ENCODE measurements around the gene SLC22A23.

Gene SLC22A23

DNA sequence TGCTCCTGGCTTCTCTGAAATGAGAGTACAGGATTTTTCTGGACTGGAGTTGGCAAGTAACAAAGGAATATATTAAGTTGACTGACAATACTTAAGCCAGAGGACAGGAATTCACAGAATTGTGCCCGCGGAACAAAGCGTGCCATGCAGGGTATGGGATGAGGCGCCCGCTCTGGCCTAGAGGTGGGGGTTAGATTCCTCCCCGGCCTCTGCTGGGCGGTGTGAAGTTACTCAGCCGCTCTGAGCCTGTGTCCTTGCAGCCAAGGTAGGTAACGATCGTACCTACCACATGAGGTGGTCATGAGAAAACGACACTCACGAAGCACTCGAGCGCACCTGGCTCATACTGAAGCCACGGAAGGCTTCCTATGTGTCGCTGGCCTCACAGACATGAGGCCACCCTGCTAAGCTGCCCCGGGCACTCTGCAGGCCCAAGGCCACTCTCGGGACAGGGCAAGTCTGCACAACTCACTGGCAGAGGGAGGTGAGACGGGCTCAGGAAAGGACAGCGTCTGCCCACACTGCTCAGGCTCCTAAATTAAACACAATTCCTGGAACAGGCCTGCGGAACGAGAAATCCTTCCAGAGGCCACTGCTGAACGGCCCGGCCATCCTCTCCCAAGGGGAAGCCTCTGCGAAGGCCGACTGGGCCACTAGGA lies 127.3 kb downstream of the SLC22A23 start:
- H3K36me3 ChIP-seq = no peaks in the 10 kb centered on the region
- H3K27ac ChIP-seq = no peak overlapping the region
- H3K4me3 ChIP-seq (ENCODE audit: low read depth in 1 of 2, low read length in 1 of 2) = no peak overlapping the region
- no peaks in the 10 kb centered on the region for H3K9me3 ChIP-seq
- peaks cover 55% of the 10 kb centered on the region for H3K27me3 ChIP-seq
- H3K4me1 ChIP-seq (ENCODE audit: control insufficient read depth in 1 of 2, insufficient read depth in 1 of 2, low read depth in 1 of 2, low read length in 1 of 2) = no peaks in the 10 kb centered on the region
- TF ChIP-seq, protein P1, sequence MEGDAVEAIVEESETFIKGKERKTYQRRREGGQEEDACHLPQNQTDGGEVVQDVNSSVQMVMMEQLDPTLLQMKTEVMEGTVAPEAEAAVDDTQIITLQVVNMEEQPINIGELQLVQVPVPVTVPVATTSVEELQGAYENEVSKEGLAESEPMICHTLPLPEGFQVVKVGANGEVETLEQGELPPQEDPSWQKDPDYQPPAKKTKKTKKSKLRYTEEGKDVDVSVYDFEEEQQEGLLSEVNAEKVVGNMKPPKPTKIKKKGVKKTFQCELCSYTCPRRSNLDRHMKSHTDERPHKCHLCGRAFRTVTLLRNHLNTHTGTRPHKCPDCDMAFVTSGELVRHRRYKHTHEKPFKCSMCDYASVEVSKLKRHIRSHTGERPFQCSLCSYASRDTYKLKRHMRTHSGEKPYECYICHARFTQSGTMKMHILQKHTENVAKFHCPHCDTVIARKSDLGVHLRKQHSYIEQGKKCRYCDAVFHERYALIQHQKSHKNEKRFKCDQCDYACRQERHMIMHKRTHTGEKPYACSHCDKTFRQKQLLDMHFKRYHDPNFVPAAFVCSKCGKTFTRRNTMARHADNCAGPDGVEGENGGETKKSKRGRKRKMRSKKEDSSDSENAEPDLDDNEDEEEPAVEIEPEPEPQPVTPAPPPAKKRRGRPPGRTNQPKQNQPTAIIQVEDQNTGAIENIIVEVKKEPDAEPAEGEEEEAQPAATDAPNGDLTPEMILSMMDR (IDR thresholded peaks at IDR 0.05) = no peak

DNA sequence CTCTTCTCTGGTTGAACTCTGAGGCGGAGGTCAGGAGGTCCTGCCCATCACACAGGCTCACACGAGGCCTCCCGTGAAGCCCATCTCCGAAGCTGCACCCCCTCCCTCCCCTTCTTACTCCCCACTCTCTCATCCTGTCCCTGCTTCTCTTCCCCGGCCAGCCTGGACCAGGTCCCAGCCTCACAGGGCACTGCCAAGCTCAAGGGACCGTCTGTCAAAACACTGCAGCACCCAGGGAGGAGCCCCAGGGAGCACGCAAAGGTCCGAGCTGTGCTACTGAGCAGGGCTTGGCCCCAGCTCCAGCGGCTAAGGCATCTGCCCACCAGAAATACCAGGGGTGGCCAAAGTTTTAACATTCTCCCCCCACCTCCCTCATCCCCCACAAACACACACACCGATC lies 128.1 kb downstream of the SLC22A23 start:
- Histone ChIP-seq H3K36me3 (no peaks in the 10 kb centered on the region), H3K9me3 (no peaks in the 10 kb centered on the region), H3K4me3 (ENCODE audit: low read depth in 1 of 2, low read length in 1 of 2) (no peak overlapping the region), H3K4me1 (ENCODE audit: control insufficient read depth in 1 of 2, insufficient read depth in 1 of 2, low read depth in 1 of 2, low read length in 1 of 2) (no peaks in the 10 kb centered on the region), H3K27me3 (peaks cover 48% of the 10 kb centered on the region), H3K27ac (no peak overlapping the region)
- TF ChIP-seq, protein P1 (IDR thresholded peaks at IDR 0.05) = no peak

DNA sequence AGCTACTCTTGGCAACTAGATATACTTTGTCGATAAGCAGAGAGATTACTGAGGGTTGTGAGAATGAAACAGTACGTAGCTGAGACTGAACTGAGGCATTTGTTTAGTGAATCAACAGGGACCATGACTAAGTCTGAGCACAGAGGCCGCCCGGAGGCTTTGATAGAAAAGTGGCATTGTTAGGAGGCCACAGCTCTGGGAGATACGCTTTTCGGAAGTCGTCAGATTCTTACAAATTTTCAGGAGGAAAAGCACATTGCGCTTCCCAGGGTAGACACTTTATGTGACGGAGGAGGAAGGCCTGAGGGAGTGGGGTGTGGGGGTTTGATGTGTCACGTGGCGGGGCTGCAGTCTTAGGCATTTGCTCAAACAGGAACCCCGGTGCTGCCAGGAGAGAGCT lies 128.7 kb downstream of the SLC22A23 start:
- Histone ChIP-seq H3K36me3 (no peaks in the 10 kb centered on the region), H3K4me3 (ENCODE audit: low read depth in 1 of 2, low read length in 1 of 2) (no peak overlapping the region), H3K27ac (no peak overlapping the region), H3K27me3 (peaks cover 41% of the 10 kb centered on the region), H3K9me3 (no peaks in the 10 kb centered on the region), H3K4me1 (ENCODE audit: control insufficient read depth in 1 of 2, insufficient read depth in 1 of 2, low read depth in 1 of 2, low read length in 1 of 2) (no peaks in the 10 kb centered on the region)
- TF ChIP-seq, protein P1 (IDR thresholded peaks at IDR 0.05) = no peak

DNA sequence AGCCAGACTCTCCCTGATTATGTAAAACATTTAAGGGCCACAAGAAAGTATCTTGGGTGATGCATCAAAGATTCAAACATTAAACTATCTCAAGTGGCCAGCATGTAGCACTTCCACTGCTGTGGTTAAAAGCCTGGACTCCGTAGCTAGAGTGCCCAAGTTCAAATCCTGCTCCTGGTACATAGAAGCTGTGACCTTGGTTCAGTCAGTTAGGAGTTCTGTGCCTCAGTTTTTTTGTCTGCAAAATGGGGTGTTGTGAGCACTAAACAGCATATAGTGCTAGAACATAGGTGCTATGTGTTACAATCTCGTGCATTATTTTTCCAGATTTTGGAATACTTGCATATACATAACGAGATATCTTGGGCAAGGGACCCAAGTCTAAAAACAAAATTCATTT lies 129.4 kb downstream of the SLC22A23 start:
- no peaks in the 10 kb centered on the region for H3K9me3 ChIP-seq
- H3K4me1 ChIP-seq (ENCODE audit: control insufficient read depth in 1 of 2, insufficient read depth in 1 of 2, low read depth in 1 of 2, low read length in 1 of 2) = no peaks in the 10 kb centered on the region
- TF ChIP-seq, protein P1 (IDR thresholded peaks at IDR 0.05) = no peak

DNA sequence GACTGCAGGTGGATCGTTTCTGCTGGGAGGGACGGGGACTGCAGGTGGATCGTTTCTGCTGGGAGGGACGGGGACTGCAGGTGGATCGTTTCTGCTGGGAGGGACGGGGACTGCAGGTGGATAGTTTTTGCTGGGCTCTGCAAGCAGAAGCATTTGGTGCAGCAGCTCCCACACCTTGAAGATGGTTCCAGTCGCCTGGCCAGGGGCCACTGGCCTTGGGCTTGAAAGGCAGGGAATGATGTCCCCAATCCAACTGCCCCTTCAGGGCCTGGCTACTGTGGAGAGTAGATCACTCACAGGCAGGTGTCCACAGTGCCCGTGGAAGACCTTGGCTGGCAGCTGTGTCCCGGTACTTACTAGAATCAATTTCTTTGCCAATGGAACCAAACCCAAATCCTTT lies 129.9 kb downstream of the SLC22A23 start:
- peaks cover 30% of the 10 kb centered on the region for H3K27me3 ChIP-seq
- no peaks in the 10 kb centered on the region for H3K36me3 ChIP-seq
- no peaks in the 10 kb centered on the region for H3K4me1 ChIP-seq (ENCODE audit: control insufficient read depth in 1 of 2, insufficient read depth in 1 of 2, low read depth in 1 of 2, low read length in 1 of 2)
- H3K9me3 ChIP-seq = no peaks in the 10 kb centered on the region
- no peak overlapping the region for H3K4me3 ChIP-seq (ENCODE audit: low read depth in 1 of 2, low read length in 1 of 2)
- TF ChIP-seq, protein P1 (IDR thresholded peaks at IDR 0.05) = no peak
- no peak overlapping the region for H3K27ac ChIP-seq

More for the DNA sequence above, 129.4 kb downstream of the SLC22A23 start:
- Histone ChIP-seq H3K4me3 (ENCODE audit: low read depth in 1 of 2, low read length in 1 of 2) (no peak overlapping the region), H3K36me3 (no peaks in the 10 kb centered on the region), H3K27me3 (peaks cover 34% of the 10 kb centered on the region), H3K27ac (no peak overlapping the region)

All from neutrophil (primary cell).